AG09319 (cell line): ENCODE measurements around the gene COL4A2.

Source experiments
- DNase-seq: peaks from one replicate; pipeline ENCODE4 v3.0.0-alpha.2; 2010; ENCODE audit warnings: low read depth; ENCODE audit errors: extremely low read depth
- TF ChIP-seq, protein P1 (sequence below): IDR thresholded peaks from 2 replicates; pipeline ENCODE4 v1.5.1; 2011; ENCODE audit warnings: low read depth, mild to moderate bottlenecking, inconsistent platforms, low read length, moderate library complexity

COL4A2 gene

DNA sequence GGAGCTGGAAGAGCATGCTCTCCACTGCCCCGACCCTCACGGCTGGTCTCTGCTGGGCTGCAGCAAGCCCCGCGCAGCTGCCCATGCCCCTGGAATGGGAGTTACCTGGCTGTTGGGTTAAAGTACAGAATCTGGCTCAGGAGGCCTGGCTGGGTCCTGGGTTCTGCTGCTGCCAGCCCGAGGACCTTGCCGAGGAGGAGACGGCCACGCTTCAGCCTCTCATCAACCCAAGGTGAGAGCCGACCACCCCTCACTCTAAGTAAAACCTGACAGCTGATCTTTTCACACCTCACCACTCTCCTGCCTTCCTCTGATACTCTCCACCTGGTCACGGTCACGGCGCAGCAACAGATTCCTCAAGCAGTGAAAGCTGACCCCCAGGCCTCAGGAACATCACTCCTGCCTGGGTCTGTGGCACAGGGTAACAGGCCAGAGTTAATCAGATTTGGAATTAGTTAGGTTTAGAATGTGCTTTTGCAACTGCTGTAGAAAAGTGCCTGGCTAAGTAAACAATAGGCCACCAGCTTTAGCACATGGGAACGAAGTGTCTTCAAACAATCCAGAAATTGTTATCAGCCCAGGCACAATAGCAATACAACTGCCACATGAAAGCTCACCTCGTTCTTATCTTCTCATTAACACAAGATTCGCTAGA is 233.9 kb downstream of the COL4A2 start:
- no peak for DNase-seq
- TF ChIP-seq, protein P1, sequence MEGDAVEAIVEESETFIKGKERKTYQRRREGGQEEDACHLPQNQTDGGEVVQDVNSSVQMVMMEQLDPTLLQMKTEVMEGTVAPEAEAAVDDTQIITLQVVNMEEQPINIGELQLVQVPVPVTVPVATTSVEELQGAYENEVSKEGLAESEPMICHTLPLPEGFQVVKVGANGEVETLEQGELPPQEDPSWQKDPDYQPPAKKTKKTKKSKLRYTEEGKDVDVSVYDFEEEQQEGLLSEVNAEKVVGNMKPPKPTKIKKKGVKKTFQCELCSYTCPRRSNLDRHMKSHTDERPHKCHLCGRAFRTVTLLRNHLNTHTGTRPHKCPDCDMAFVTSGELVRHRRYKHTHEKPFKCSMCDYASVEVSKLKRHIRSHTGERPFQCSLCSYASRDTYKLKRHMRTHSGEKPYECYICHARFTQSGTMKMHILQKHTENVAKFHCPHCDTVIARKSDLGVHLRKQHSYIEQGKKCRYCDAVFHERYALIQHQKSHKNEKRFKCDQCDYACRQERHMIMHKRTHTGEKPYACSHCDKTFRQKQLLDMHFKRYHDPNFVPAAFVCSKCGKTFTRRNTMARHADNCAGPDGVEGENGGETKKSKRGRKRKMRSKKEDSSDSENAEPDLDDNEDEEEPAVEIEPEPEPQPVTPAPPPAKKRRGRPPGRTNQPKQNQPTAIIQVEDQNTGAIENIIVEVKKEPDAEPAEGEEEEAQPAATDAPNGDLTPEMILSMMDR: no peak

DNA sequence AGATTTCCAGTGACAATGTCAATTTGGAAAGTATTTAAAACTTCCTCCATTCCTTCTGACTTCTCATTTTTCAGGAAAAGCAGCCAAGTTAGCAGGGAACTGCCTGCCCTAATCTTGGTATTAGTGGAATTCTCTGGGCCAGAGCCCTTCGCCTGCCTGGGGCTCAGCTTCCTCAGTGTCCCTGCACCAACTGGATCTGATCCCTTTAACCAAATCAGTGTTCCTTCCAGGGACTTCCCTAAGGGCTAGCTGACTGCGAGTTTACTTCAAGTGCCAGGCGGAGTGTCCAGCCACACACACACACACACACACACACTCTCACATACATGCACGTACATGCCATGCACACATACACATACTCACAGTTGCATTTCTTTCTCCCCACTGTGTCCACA is 234.4 kb downstream of the COL4A2 start:
- TF ChIP-seq, protein P1: no peak
- no peak for DNase-seq

DNA sequence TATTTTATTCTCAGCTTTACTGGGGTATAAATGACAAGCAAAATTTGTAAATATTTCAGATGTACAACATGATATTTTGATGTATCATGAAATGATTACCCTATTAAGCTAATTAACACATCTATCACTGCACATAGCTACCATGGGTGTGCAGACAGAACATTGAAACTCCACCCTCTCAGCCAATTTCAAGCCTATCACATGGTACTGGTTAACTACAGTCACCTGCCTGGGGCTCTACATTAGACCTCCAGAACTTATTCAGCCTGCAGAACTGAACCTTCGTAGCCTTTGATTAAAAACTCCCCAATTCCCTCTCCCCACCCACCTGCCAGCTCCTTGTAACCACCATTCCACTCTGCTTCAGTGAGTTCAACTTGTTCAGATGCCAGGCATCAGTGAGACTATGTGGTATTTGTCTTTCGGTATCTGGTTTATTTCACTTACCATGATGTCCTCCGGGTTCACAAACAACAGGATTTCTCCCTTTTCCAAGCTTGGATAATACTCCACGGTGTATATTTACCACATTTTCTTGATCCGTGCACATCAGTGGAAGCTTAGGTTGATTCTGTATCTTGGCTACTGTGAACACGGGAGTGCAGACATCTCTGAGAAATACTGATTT is 235.2 kb downstream of the COL4A2 start:
- DNase-seq: no peak
- TF ChIP-seq, protein P1: no peak

DNA sequence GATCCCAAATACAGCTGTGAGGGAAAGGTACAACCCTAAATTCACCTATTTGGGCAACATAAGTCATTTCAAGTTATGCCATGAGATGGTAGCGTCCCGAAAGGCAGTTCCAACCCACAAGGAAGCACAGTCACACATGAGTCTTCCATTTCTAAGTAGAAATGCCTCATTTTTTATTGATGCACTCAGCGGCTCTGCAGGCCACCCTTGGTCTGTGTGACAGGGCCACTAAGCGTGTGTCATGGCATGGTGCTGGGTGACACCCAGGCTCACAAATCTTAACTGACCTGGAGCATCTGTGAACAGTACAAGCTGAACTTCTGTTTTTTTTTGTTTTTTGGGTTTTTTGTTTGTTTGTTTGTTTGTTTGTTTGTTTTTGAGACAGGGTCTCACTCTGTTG is 239.3 kb downstream of the COL4A2 start:
- no peak for DNase-seq
- TF ChIP-seq, protein P1: no peak

DNA sequence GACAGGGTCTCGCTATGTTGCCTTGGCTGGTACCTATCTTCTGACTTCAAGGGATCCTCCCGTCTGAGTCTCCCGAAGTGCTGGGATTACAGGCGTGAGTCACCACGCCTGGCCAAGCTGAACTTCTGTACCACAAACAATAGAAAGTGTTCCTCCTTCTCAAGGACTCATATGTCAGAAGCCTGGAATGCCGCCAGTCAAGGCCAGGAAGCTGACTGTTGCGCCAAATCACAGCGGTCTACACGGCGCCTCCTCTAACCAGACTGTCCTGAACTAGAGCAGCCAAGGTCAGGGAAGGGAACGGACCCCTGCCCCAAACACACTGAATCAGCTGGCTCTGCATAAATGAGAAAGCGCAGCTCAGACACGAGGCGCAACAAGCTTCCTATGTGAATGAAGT is 239.8 kb downstream of the COL4A2 start:
- TF ChIP-seq, protein P1: no peak
- no peak for DNase-seq

DNA sequence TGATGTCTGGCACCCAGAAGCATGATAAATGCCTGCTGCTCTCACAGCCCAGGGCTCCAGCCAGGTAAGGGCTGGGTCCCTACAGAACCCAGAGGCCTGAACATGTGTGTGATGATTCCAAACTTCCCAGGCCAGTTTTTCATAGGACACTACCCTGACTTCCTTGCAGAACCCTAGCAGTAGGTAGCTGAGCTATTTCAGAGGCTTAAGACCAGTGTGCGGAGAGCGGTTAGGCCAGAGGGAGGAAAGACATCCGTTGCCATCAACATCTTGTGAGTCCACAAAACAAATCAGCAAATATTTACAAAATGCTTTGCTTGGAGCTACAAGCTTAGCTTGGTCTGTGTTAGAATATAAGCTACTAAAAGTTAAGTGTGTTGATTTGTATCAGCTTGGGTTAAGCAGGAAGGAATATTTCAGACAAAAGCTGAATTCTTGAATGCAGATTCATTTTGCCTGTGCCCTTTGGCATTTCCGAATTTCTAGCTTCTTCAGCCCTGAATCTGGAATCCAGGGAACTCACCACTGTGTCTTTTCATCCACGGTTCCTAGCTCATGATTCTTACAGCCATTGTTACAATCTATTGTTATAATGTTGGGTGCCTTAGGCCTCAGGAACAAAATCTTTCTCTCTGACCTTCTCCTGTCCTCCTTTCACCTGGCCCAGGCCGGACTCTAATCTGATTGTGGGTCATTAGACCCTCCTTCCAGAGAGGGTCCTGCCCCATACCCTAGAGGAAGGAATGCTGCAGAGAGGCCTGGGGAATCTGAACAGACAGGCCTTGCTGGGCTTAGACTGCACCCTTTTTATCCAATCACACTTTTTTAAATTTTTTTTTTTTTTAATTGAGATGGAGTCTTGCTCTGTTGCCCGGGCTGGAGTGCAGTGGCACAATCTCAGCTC is 242.1 kb downstream of the COL4A2 start:
- TF ChIP-seq, protein P1: no peak
- no peak for DNase-seq

DNA sequence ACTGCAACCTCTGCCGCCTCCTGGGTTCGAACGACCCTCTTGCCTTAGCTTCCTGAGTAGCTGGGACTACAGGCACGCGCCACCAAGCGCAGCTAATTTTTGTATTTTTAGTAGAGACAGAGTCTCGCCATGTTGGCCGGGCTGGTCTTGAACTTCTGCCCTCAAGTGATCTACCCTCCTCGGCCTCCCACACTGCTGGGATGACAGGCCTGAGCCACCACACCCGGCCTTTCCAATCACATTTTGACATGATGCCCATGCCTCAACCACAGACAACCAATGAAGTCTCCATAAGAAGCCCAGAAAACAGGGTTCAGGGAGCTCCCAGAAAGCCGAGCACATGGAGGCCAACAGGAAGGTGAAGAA is 242.7 kb downstream of the COL4A2 start:
- no peak for DNase-seq

More for the DNA sequence above, 242.7 kb downstream of the COL4A2 start:
- TF ChIP-seq, protein P1: no peak
